Neural cell (in vitro differentiated cells): ENCODE measurements around the gene COQ10A.
"Not testable (repeated sequence)": the region's sequence is repeated elsewhere in the genome, so short reads cannot be mapped to it uniquely, and the experiment has no call there.

Experiments used
- EP300 ChIP-seq: fragments of 450-650 bp; conservative IDR thresholded peaks from 2 replicates; pipeline ENCODE4 v1.6.1; 2014; ENCODE audit warnings: antibody characterized with exemption, mild to moderate bottlenecking, moderate library complexity; ENCODE audit not compliant: poor library complexity, severe bottlenecking
- EZH2 ChIP-seq: fragments of 200-600, 300-800 bp; shearing (Covaris generic), sonication (generic); IDR thresholded peaks from 2 replicates; pipeline ENCODE4 v1.6.1; 2014; ENCODE audit warnings: antibody characterized with exemption, low read length, borderline replicate concordance, mild to moderate bottlenecking; ENCODE audit not compliant: insufficient read depth, poor library complexity, severe bottlenecking
- TAF1 ChIP-seq: IDR thresholded peaks from 2 replicates; pipeline ENCODE4 v1.6.1; 2012; ENCODE audit warnings: low read depth
- TF ChIP-seq, protein P1 (sequence below): fragments of 450-650 bp; IDR thresholded peaks from 2 replicates; pipeline ENCODE4 v1.5.1; 2014; ENCODE audit warnings: antibody characterized with exemption, mild to moderate bottlenecking, moderate library complexity; ENCODE audit not compliant: poor library complexity, severe bottlenecking
- TF ChIP-seq, protein P2 (sequence below): IDR thresholded peaks from 2 replicates; pipeline ENCODE4 v1.6.1; 2012; ENCODE audit warnings: borderline replicate concordance

DNA sequence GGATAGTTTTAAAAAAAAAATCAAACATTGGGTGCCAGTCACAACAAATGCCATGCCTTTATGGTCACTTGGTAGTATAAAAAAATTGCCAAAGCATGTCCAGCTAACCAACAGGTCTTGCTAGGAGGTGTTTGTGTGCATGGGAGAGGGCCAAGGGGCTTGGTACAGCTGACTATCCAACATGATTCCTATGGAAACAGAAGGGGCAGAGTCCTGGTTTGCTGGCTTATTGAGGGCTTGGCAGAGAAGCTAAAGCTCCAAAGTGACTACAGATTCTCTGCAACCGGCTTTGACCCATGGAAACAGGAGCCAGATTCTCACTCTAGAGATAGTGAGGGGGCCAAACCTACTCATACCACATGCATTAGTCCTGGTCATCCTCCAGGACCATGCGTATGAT, 5.7 kb downstream of the COQ10A start:
- TF ChIP-seq, protein P1, sequence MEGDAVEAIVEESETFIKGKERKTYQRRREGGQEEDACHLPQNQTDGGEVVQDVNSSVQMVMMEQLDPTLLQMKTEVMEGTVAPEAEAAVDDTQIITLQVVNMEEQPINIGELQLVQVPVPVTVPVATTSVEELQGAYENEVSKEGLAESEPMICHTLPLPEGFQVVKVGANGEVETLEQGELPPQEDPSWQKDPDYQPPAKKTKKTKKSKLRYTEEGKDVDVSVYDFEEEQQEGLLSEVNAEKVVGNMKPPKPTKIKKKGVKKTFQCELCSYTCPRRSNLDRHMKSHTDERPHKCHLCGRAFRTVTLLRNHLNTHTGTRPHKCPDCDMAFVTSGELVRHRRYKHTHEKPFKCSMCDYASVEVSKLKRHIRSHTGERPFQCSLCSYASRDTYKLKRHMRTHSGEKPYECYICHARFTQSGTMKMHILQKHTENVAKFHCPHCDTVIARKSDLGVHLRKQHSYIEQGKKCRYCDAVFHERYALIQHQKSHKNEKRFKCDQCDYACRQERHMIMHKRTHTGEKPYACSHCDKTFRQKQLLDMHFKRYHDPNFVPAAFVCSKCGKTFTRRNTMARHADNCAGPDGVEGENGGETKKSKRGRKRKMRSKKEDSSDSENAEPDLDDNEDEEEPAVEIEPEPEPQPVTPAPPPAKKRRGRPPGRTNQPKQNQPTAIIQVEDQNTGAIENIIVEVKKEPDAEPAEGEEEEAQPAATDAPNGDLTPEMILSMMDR = not testable (repeated sequence)
- TF ChIP-seq EZH2, EP300, TAF1: not testable (repeated sequence)
- TF ChIP-seq, protein P2, sequence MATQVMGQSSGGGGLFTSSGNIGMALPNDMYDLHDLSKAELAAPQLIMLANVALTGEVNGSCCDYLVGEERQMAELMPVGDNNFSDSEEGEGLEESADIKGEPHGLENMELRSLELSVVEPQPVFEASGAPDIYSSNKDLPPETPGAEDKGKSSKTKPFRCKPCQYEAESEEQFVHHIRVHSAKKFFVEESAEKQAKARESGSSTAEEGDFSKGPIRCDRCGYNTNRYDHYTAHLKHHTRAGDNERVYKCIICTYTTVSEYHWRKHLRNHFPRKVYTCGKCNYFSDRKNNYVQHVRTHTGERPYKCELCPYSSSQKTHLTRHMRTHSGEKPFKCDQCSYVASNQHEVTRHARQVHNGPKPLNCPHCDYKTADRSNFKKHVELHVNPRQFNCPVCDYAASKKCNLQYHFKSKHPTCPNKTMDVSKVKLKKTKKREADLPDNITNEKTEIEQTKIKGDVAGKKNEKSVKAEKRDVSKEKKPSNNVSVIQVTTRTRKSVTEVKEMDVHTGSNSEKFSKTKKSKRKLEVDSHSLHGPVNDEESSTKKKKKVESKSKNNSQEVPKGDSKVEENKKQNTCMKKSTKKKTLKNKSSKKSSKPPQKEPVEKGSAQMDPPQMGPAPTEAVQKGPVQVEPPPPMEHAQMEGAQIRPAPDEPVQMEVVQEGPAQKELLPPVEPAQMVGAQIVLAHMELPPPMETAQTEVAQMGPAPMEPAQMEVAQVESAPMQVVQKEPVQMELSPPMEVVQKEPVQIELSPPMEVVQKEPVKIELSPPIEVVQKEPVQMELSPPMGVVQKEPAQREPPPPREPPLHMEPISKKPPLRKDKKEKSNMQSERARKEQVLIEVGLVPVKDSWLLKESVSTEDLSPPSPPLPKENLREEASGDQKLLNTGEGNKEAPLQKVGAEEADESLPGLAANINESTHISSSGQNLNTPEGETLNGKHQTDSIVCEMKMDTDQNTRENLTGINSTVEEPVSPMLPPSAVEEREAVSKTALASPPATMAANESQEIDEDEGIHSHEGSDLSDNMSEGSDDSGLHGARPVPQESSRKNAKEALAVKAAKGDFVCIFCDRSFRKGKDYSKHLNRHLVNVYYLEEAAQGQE = not testable (repeated sequence)
